IMR-90 (cell line): ENCODE data around the gene FAM217A. TPM values are rescaled to one million over a fixed set of nuclear protein-coding genes. Genes with fewer than 3 reads are reported as not detected.

Experiments used
- ATAC-seq: fragments of 200-7000 bp; cut with Tn5 transposase; 2 replicates; pipeline ENCODE4 v1.9.1; 2020; ENCODE audit warnings: low read depth, mild to moderate bottlenecking, moderate library complexity
- BruUV-seq: library from RNA; stranded (reverse); fragments of 400-500 nt; replicated peaks from 2 replicates; lab custom pipeline; 2021; lab: Mats Ljungman, UMichigan
- CTCF ChIA-PET: fragments of 300-600 bp; formaldehyde crosslinking; extraction: SDS; loops from one replicate; lab custom pipeline; 2021; ENCODE audit warnings: antibody characterized with exemption; lab: Yijun Ruan, JAX
- POLR2A ChIA-PET: fragments of 300-600 bp; sonication (Branson Sonifier 250); formaldehyde crosslinking; loops from one replicate; lab custom pipeline; 2022; ENCODE audit warnings: antibody characterized with exemption; ENCODE audit not compliant: unreplicated experiment; lab: Charles Lee
- DNase-seq: peaks from one replicate; pipeline ENCODE4 v3.0.0; 2013
- H2AFZ ChIP-seq: replicated peaks from 2 replicates; pipeline ENCODE3; 2013; ENCODE audit warnings: low read length, mild to moderate bottlenecking; ENCODE audit not compliant: poor library complexity
- H2AK5ac ChIP-seq: 2 replicates; pipeline ENCODE4 v1.6.1; 2013; ENCODE audit warnings: low read depth, low read length, inconsistent platforms
- H2AK9ac ChIP-seq: replicated peaks from 2 replicates; pipeline ENCODE3; 2013; ENCODE audit warnings: mild to moderate bottlenecking, low read depth, low read length, moderate library complexity; ENCODE audit not compliant: poor library complexity
- H2BK120ac ChIP-seq: 2 replicates; pipeline ENCODE4 v1.6.1; 2013; ENCODE audit warnings: low read depth, low read length, inconsistent platforms
- H2BK15ac ChIP-seq: 3 replicates; pipeline ENCODE4 v1.6.1; 2013; ENCODE audit warnings: low read depth, low read length, inconsistent platforms
- H2BK20ac ChIP-seq: 2 replicates; pipeline ENCODE4 v1.6.1; 2013; ENCODE audit warnings: low read depth, mild to moderate bottlenecking, inconsistent platforms, low read length, moderate library complexity
- H2BK5ac ChIP-seq: 2 replicates; pipeline ENCODE4 v1.6.1; 2013; ENCODE audit warnings: mild to moderate bottlenecking, low read depth, low read length, inconsistent platforms; ENCODE audit not compliant: poor library complexity, severe bottlenecking
- H3K14ac ChIP-seq: replicated peaks from 2 replicates; pipeline ENCODE4 v1.6.1; 2013; ENCODE audit warnings: low read depth, low read length, inconsistent platforms
- H3K18ac ChIP-seq: 2 replicates; pipeline ENCODE4 v1.6.1; 2013; ENCODE audit warnings: low read depth, low read length, control low read depth
- H3K23ac ChIP-seq: 2 replicates; pipeline ENCODE4 v1.6.1; 2013; ENCODE audit warnings: low read depth, low read length, inconsistent platforms
- H3K27ac ChIP-seq: 2 replicates; pipeline ENCODE4 v1.5.1; 2013; ENCODE audit warnings: mild to moderate bottlenecking, control low read depth, low read length; ENCODE audit not compliant: insufficient read depth
- H3K27me3 ChIP-seq: 2 replicates; pipeline ENCODE4 v1.6.1; 2013; ENCODE audit warnings: low read length; ENCODE audit not compliant: control insufficient read depth, insufficient read depth
- H3K36me3 ChIP-seq: 2 replicates; pipeline ENCODE4 v1.6.1; 2013; ENCODE audit warnings: low read length, mixed read lengths; ENCODE audit not compliant: control insufficient read depth, insufficient read depth
- H3K4ac ChIP-seq: 2 replicates; pipeline ENCODE4 v1.6.1; 2013; ENCODE audit warnings: low read depth, low read length, inconsistent platforms
- H3K4me1 ChIP-seq: 2 replicates; pipeline ENCODE4 v1.6.1; 2013; ENCODE audit warnings: low read length, mixed read lengths; ENCODE audit not compliant: control insufficient read depth, insufficient read depth
- H3K4me2 ChIP-seq: 2 replicates; pipeline ENCODE4 v1.6.1; 2013; ENCODE audit warnings: low read depth, mild to moderate bottlenecking, control low read depth, low read length, moderate library complexity
- H3K4me3 ChIP-seq: 2 replicates; pipeline ENCODE4 v1.5.1; 2013; ENCODE audit warnings: low read depth, mild to moderate bottlenecking, control low read depth, low read length, moderate library complexity; ENCODE audit not compliant: insufficient read depth
- H3K56ac ChIP-seq: 2 replicates; pipeline ENCODE4 v1.6.1; 2013; ENCODE audit warnings: low read length, inconsistent platforms; ENCODE audit not compliant: insufficient read depth; ENCODE audit errors: extremely low read depth
- H3K79me1 ChIP-seq, 2 experiments: 2 replicates each; pipeline ENCODE4 v1.6.1; 2013; ENCODE audit warnings: low read length in 2 of 2, inconsistent platforms in 1 of 2, low read depth in 1 of 2
- H3K9ac ChIP-seq: 2 replicates; pipeline ENCODE4 v1.6.1; 2013; ENCODE audit warnings: low read depth, low read length, control low read depth
- H3K9me1 ChIP-seq: 2 replicates; pipeline ENCODE4 v1.6.1; 2013; ENCODE audit warnings: low read length, inconsistent platforms; ENCODE audit not compliant: insufficient read depth
- H3K9me3 ChIP-seq: 2 replicates; pipeline ENCODE4 v1.6.1; 2013; ENCODE audit warnings: low read length; ENCODE audit not compliant: control insufficient read depth, insufficient read depth
- H4K20me1 ChIP-seq: 2 replicates; pipeline ENCODE4 v1.6.1; 2013; ENCODE audit warnings: low read length, inconsistent platforms; ENCODE audit not compliant: insufficient read depth
- H4K5ac ChIP-seq: 2 replicates; pipeline ENCODE4 v1.6.1; 2013; ENCODE audit warnings: mild to moderate bottlenecking, low read depth, low read length, control low read depth
- H4K8ac ChIP-seq, 2 experiments: 2 replicates each; pipeline ENCODE4 v1.6.1; 2013; ENCODE audit warnings: low read depth in 2 of 2, low read length in 2 of 2, control low read depth in 1 of 2, inconsistent platforms in 1 of 2
- H4K91ac ChIP-seq: 2 replicates; pipeline ENCODE4 v1.6.1; 2013; ENCODE audit warnings: low read depth, low read length, inconsistent platforms; ENCODE audit not compliant: insufficient read depth
- BHLHE40 ChIP-seq: fragments of 150-350 bp; IDR thresholded peaks from 2 replicates; pipeline ENCODE4 v1.6.1; 2016; ENCODE audit warnings: mild to moderate bottlenecking, low read depth, low read length
- CEBPB ChIP-seq: IDR thresholded peaks from 2 replicates; pipeline ENCODE4 v1.6.1; 2012; ENCODE audit warnings: low read depth, low read length, improper control_type of control experiment
- CHD1 ChIP-seq: IDR thresholded peaks from 2 replicates; pipeline ENCODE4 v1.6.1; 2012; ENCODE audit warnings: low read depth, low read length, improper control_type of control experiment
- FOS ChIP-seq: fragments of 150-350 bp; IDR thresholded peaks from 2 replicates; pipeline ENCODE4 v1.6.1; 2016; ENCODE audit warnings: low read depth, low read length
- MAFK ChIP-seq: IDR thresholded peaks from 2 replicates; pipeline ENCODE4 v1.6.1; 2012; ENCODE audit warnings: low read depth, low read length, improper control_type of control experiment
- MAZ ChIP-seq: IDR thresholded peaks from 2 replicates; pipeline ENCODE4 v1.6.1; 2012; ENCODE audit warnings: low read depth, mild to moderate bottlenecking, low read length, improper control_type of control experiment, moderate library complexity, borderline replicate concordance
- MXI1 ChIP-seq: IDR thresholded peaks from 2 replicates; pipeline ENCODE4 v1.6.1; 2012; ENCODE audit warnings: low read depth, mild to moderate bottlenecking, low read length, moderate library complexity, borderline replicate concordance
- NFE2L2 ChIP-seq: fragments of 150-350 bp; IDR thresholded peaks from 2 replicates; pipeline ENCODE4 v1.6.1; 2016; ENCODE audit warnings: low read depth, mild to moderate bottlenecking, low read length
- POLR2A ChIP-seq: IDR thresholded peaks from 2 replicates; pipeline ENCODE4 v1.6.1; 2012; ENCODE audit warnings: mild to moderate bottlenecking, low read depth, low read length
- RAD21 ChIP-seq: IDR thresholded peaks from 2 replicates; pipeline ENCODE4 v1.6.1; 2012; ENCODE audit warnings: low read length, improper control_type of control experiment
- RCOR1 ChIP-seq: IDR thresholded peaks from 2 replicates; pipeline ENCODE4 v1.6.1; 2012; ENCODE audit warnings: mild to moderate bottlenecking, low read length, improper control_type of control experiment; ENCODE audit not compliant: insufficient replicate concordance
- RFX5 ChIP-seq: IDR thresholded peaks from 2 replicates; pipeline ENCODE4 v1.8.0; 2012; ENCODE audit warnings: low read depth, mild to moderate bottlenecking, low read length, moderate library complexity
- SMC3 ChIP-seq: fragments of 150-350 bp; IDR thresholded peaks from 2 replicates; pipeline ENCODE4 v1.6.1; 2016; ENCODE audit warnings: low read depth, mild to moderate bottlenecking, antibody characterized with exemption, low read length, moderate library complexity
- USF2 ChIP-seq: fragments of 150-350 bp; IDR thresholded peaks from 2 replicates; pipeline ENCODE4 v1.6.1; 2017; ENCODE audit warnings: mild to moderate bottlenecking, antibody characterized with exemption, low read length, low read depth
- WGBS, 2 experiments: methylation state at CpG; one replicate each; pipeline versions ENCODE4 v1.1.5 to v1.1.7; 2013; ENCODE audit warnings: missing lambda C conversion rate in 2 of 2; ENCODE audit not compliant: insufficient read length in 1 of 2; ENCODE audit errors: extremely low coverage in 2 of 2; 5-methylcytosine and 5-hydroxymethylcytosine counted together
- dilution Hi-C: fragments of 300-500 bp; cut with HindIII; formaldehyde crosslinking; loops from one replicate; pipeline ENCODE4 v1.14.3; 2018; ENCODE audit warnings: low sequenced_read_pairs; ENCODE audit not compliant: unreplicated experiment
- in situ Hi-C: fragments of 300-500 bp; cut with MboI; formaldehyde crosslinking; loops from 3 replicates; pipeline ENCODE4 v1.14.3; 2019; ENCODE audit warnings: low sequenced_read_pairs, inconsistent platforms, mixed read lengths
- intact Hi-C: fragments of 100-400 bp; cut with micrococcal nuclease; formaldehyde crosslinking; loops from 2 replicates; pipeline ENCODE4 v1.10.0; 2022
- polyA plus RNA-seq, 3 experiments: library from polyadenylated mRNA; depleted of rRNA; stranded (reverse); fragments of >200 nt; gene quantifications; 2 replicates each; pipeline ENCODE4 v1.2.3, GENCODE V29; 2012; ENCODE audit warnings: low replicate concordance in 1 of 3
- total RNA-seq: library from RNA; depleted of rRNA; stranded (reverse); fragments of >200 nt; gene quantifications from 2 replicates; pipeline ENCODE4 v1.2.3, GENCODE V29; 2012
- TF ChIP-seq, protein P1 (sequence below): conservative IDR thresholded peaks from 2 replicates; pipeline ENCODE4 v1.5.1; 2012; ENCODE audit warnings: mild to moderate bottlenecking, low read depth, low read length, improper control_type of control experiment
- TF ChIP-seq, protein P2 (sequence below): fragments of 150-350 bp; IDR thresholded peaks from 2 replicates; pipeline ENCODE4 v1.6.1; 2016; ENCODE audit warnings: low read depth, mild to moderate bottlenecking, low read length, moderate library complexity, borderline replicate concordance

FAM217A gene
- total and polyA plus RNA-seq, 2 of the 4 experiments (the other 2 are of a cell fraction): not detected

- no peak overlapping the region for H2AK5ac ChIP-seq
- no peak overlapping the region for H3K4me3 ChIP-seq
- H3K27ac ChIP-seq: no peak overlapping the region
- CTCF ChIA-PET: no interaction called here
- H3K27me3 ChIP-seq: no peaks in the 10 kb centered on the region
- intact Hi-C loops: no loop called here
- no peak overlapping the region for H3K23ac ChIP-seq
- no peak overlapping the region for H4K5ac ChIP-seq
- H3K36me3 ChIP-seq: peaks cover 10% of the 10 kb centered on the region
- H2BK120ac ChIP-seq: no peak overlapping the region
- no peak for DNase-seq
- H2AFZ ChIP-seq: no peak overlapping the region
- H3K56ac ChIP-seq: no peak overlapping the region
- peaks cover 10% of the 10 kb centered on the region for H3K9me1 ChIP-seq
- H2AK9ac ChIP-seq: no peak overlapping the region
- no peaks in the 10 kb centered on the region for H3K9me3 ChIP-seq
- dilution Hi-C loops: no loop called here
- no TSS peak for BruUV-seq
- H3K14ac ChIP-seq: no peak overlapping the region
- TF ChIP-seq, protein P1, sequence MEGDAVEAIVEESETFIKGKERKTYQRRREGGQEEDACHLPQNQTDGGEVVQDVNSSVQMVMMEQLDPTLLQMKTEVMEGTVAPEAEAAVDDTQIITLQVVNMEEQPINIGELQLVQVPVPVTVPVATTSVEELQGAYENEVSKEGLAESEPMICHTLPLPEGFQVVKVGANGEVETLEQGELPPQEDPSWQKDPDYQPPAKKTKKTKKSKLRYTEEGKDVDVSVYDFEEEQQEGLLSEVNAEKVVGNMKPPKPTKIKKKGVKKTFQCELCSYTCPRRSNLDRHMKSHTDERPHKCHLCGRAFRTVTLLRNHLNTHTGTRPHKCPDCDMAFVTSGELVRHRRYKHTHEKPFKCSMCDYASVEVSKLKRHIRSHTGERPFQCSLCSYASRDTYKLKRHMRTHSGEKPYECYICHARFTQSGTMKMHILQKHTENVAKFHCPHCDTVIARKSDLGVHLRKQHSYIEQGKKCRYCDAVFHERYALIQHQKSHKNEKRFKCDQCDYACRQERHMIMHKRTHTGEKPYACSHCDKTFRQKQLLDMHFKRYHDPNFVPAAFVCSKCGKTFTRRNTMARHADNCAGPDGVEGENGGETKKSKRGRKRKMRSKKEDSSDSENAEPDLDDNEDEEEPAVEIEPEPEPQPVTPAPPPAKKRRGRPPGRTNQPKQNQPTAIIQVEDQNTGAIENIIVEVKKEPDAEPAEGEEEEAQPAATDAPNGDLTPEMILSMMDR: no peak
- TF ChIP-seq NFE2L2: no peak
- no peak for TF ChIP-seq MXI1
- TF ChIP-seq MAZ: no peak
- no peak for TF ChIP-seq USF2
- no peak for TF ChIP-seq CHD1
- no peak for TF ChIP-seq RAD21
- no peak for TF ChIP-seq RFX5
- TF ChIP-seq POLR2A: no peak
- no peak for TF ChIP-seq SMC3
- TF ChIP-seq MAFK: no peak
- TF ChIP-seq, protein P2, sequence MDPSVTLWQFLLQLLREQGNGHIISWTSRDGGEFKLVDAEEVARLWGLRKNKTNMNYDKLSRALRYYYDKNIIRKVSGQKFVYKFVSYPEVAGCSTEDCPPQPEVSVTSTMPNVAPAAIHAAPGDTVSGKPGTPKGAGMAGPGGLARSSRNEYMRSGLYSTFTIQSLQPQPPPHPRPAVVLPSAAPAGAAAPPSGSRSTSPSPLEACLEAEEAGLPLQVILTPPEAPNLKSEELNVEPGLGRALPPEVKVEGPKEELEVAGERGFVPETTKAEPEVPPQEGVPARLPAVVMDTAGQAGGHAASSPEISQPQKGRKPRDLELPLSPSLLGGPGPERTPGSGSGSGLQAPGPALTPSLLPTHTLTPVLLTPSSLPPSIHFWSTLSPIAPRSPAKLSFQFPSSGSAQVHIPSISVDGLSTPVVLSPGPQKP: no peak
- TF ChIP-seq CEBPB: no peak
- TF ChIP-seq BHLHE40: no peak
- TF ChIP-seq FOS: no peak
- TF ChIP-seq RCOR1: no peak
- H2BK20ac ChIP-seq: no peak overlapping the region
- POLR2A ChIA-PET: no interaction called here
- H3K4me2 ChIP-seq: no peak overlapping the region
- H4K8ac ChIP-seq: no peak overlapping the region
- H3K79me1 ChIP-seq: peaks cover 31 to 52% of the 10 kb centered on the region in 2 experiments
- in situ Hi-C loops: no loop called here
- WGBS, 2 experiments: 93% methylated on average over 3 of the region's 7 CpGs; no CpG with 5 or more reads in 1 of the 2 experiments
- no peak overlapping the region for H2BK15ac ChIP-seq
- no peak overlapping the region for H3K18ac ChIP-seq
- no peak overlapping the region for H3K4ac ChIP-seq
- no peak overlapping the region for H2BK5ac ChIP-seq
- H3K9ac ChIP-seq: no peak overlapping the region
- ATAC-seq: no peak
- no peak overlapping the region for H4K91ac ChIP-seq
- H4K20me1 ChIP-seq: peaks cover 49% of the 10 kb centered on the region
- H3K4me1 ChIP-seq: no peaks in the 10 kb centered on the region; the same call in 1 of the 2 replicates
Observed at GRCh38 chr6:4029687-4030086, 49.2 kb downstream of the FAM217A start.
